ENCODE results near the gene OMA1. TPM values are rescaled to one million over a fixed set of nuclear protein-coding genes. Genes with fewer than 3 reads are reported as not detected.

The OMA1 gene
- total RNA-seq, 1 experiment from 2014 or later = 21.9 TPM

- no TSS peak for BruUV-seq (replicated peaks)
- POLR2A ChIA-PET = no interaction called here
- CTCF ChIA-PET = no interaction called here
These were observed 80.5 kb downstream of the OMA1 start for GRCh38 chr1:58465825-58466629.

More at GRCh38 chr1:58465825-58466629, 80.5 kb downstream of the OMA1 start:
- Histone ChIP-seq H3K4me2 (ENCODE audit: low read length) (no peak overlapping the region), H3K27me3 (ENCODE audit: insufficient read depth, low read length) (peaks cover 36% of the 10 kb centered on the region), H3K27ac (ENCODE audit: low read depth, low read length) (no peak overlapping the region), H3K79me2 (ENCODE audit: insufficient read depth, low read length) (no peaks in the 10 kb centered on the region), H3K9ac (ENCODE audit: low read length) (no peak overlapping the region), H4K20me1 (ENCODE audit: insufficient read depth) (no peaks in the 10 kb centered on the region), H3K9me2 (ENCODE audit: insufficient read depth) (no peaks in the 10 kb centered on the region), H3K36me3 (ENCODE audit: control insufficient read depth in 1 of 2, insufficient read depth in 2 of 2, low read length in 2 of 2) (no peaks in the 10 kb centered on the region), H2AFZ (ENCODE audit: low read depth, low read length, poor library complexity, severe bottlenecking) (no peak overlapping the region), H3K4me1 (ENCODE audit: control insufficient read depth in 1 of 2, insufficient read depth in 2 of 2, low read length in 2 of 2) (no peaks in the 10 kb centered on the region), H3K4me3 (replicated peaks in 1 of 2; ENCODE audit: low read depth in 1 of 2, low read length in 2 of 2) (no peak overlapping the region), H3K9me3 (ENCODE audit: control insufficient read depth in 1 of 2, insufficient read depth in 1 of 2, low read depth in 1 of 2, low read length in 2 of 2) (no peaks in the 10 kb centered on the region)
- no peak for DNase-seq (ENCODE audit: low read depth, low spot score)
- TF ChIP-seq SP1 (IDR thresholded peaks at IDR 0.05; ENCODE audit: low read depth) (no peak), EZH2phosphoT487 (IDR thresholded peaks at IDR 0.05; ENCODE audit: borderline replicate concordance) (no peak), EZH2 (IDR thresholded peaks at IDR 0.05) (no peak), FOSL1 (IDR thresholded peaks at IDR 0.05; ENCODE audit: low read depth) (no peak), EGR1 (IDR thresholded peaks at IDR 0.05; ENCODE audit: low read depth) (no peak), ZFX (IDR thresholded peaks at IDR 0.05) (no peak), CTCF (IDR thresholded peaks at IDR 0.05 in 2 of 3, conservative IDR thresholded peaks at IDR 0.05 in 1 of 3; ENCODE audit: borderline replicate concordance in 1 of 3, insufficient read depth in 1 of 3, low read depth in 2 of 3, low read length in 2 of 3) (no peak), ZNF274 (IDR thresholded peaks at IDR 0.05; ENCODE audit: low read depth, low read length) (no peak), MAX (IDR thresholded peaks at IDR 0.05) (no peak), ELF1 (IDR thresholded peaks at IDR 0.05; ENCODE audit: borderline replicate concordance, low read depth) (no peak), CEBPB (IDR thresholded peaks at IDR 0.05; ENCODE audit: low read depth) (no peak), SRF (IDR thresholded peaks at IDR 0.05; ENCODE audit: low read depth) (no peak)
- intact Hi-C loops (cut with micrococcal nuclease) = no loop called here
- RAD21 ChIA-PET (ENCODE audit: low non-redundant PET in 1 of 2, low total read pairs in 2 of 2, uncharacterized antibody in 2 of 2, unreplicated experiment in 2 of 2) = no interaction called here
- no peak for ATAC-seq

Measured in HCT116 (cell line).